ENCODE data around the gene NDE1.

NDE1 gene

DNA sequence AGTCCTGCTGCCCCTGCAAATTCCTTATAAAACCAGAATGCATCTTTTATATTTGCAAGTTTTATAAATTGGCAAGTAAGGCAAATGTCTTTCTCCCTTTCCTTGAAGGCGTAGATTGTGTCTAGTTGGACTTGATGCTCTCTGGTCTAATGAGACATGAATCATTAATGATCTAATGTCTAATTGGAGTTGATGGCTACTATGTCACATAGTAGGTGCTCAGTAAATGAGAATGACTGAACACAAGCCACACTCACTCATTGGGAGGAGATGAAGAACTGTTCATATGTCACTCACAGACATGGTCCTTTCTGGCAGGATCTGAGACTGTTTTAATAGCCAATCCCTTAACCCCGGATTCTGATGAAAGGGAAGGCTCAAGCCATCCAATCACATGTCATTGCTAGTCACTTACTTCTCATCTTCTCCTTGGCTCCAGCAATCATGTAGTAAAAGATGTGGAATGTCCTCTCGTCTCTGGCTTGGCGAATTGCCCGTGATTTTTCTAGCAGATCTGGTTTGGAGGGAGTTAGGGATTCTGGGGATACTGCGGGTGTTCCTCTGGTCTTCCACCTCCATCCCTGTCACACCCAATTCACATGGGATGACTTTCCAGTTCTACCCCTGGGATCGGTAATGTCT lies 125.7 kb downstream of the NDE1 start:
- Histone ChIP-seq H3K9me3 (ENCODE audit: low read depth, low read length) (no peaks in the 10 kb centered on the region), H3K36me3 (ENCODE audit: insufficient read depth, low read length) (no peaks in the 10 kb centered on the region), H3K27ac (no peak overlapping the region), H3K4me3 (no peak overlapping the region), H3K9ac (ENCODE audit: insufficient read length) (no peak overlapping the region)
- TF ChIP-seq FOXP2 (optimal IDR thresholded peaks at IDR 0.05; ENCODE audit: control extremely low read depth, extremely low read length, insufficient read depth) (no peak), EZH2 (IDR thresholded peaks at IDR 0.05) (no peak), POLR2AphosphoS5 (IDR thresholded peaks at IDR 0.05; ENCODE audit: borderline replicate concordance, low read depth, low read length) (no peak)
- DNase-seq (ENCODE audit: low read depth, low spot score), result no peak

Measured in SK-N-MC (cell line).